HEK293 (cell line): ENCODE measurements around the gene ZCCHC7.

Experiments used
- CTCF ChIA-PET: fragments of 350-600 bp; formaldehyde crosslinking; extraction: SDS; loops from one replicate; lab custom pipeline; 2021; ENCODE audit warnings: antibody characterized with exemption; lab: Yijun Ruan, JAX
- POLR2A ChIA-PET: fragments of 300-600 bp; formaldehyde crosslinking; extraction: SDS; loops from one replicate; lab custom pipeline; 2020; ENCODE audit warnings: antibody characterized with exemption, inconsistent platforms; lab: Yijun Ruan, JAX
- H3K27ac ChIP-seq: fragments of 200-500 bp; sonication (Bioruptor generic); 2 replicates; pipeline ENCODE4 v1.5.1; 2014; ENCODE audit warnings: low read depth, low read length, control low read depth, inconsistent platforms; ENCODE audit errors: extremely low read depth
- H3K36me3 ChIP-seq, 2 experiments: fragments of 200-500 bp in 1 of 2; sonication (Bioruptor generic) in 1 of 2; 1 replicate in 1 of 2; 2 replicates in 1 of 2; pipeline ENCODE4 v1.5.1; 2014 to 2017; ENCODE audit warnings: inconsistent platforms in 2 of 2, low read length in 2 of 2; ENCODE audit not compliant: control insufficient read depth in 2 of 2, insufficient read depth in 1 of 2
- H3K4me1 ChIP-seq: fragments of 200-500 bp; sonication (Bioruptor generic); 2 replicates; pipeline ENCODE4 v1.5.1; 2014; ENCODE audit warnings: mild to moderate bottlenecking, low read length, inconsistent platforms; ENCODE audit not compliant: control insufficient read depth, insufficient read depth
- H3K4me3 ChIP-seq: 2 replicates; pipeline ENCODE4 v1.5.1; 2011; ENCODE audit warnings: low read depth, mild to moderate bottlenecking, control low read depth, low read length, moderate library complexity
- H3K9me3 ChIP-seq: fragments of 200-500 bp; sonication (Bioruptor generic); 2 replicates; pipeline ENCODE4 v1.5.1; 2014; ENCODE audit warnings: low read depth, low read length, inconsistent platforms; ENCODE audit not compliant: control insufficient read depth, insufficient read depth
- ATF2 ChIP-seq: fragments of 450-650 bp; formaldehyde crosslinking; IDR thresholded peaks from 2 replicates; pipeline ENCODE4 v1.5.1; 2016; ENCODE audit warnings: missing biosample characterization, missing genetic modification characterization, low read depth
- ELK4 ChIP-seq: IDR thresholded peaks from 2 replicates; pipeline ENCODE4 v1.6.1; 2011; ENCODE audit warnings: mild to moderate bottlenecking, low read depth, low read length, borderline replicate concordance
- GLI4 ChIP-seq: fragments of 450-650 bp; formaldehyde crosslinking; IDR thresholded peaks from 2 replicates; pipeline ENCODE4 v1.5.1; 2016; ENCODE audit warnings: missing biosample characterization, missing genetic modification characterization
- GLIS1 ChIP-seq: fragments of 450-650 bp; formaldehyde crosslinking; IDR thresholded peaks from 2 replicates; pipeline ENCODE4 v1.5.1; 2016; ENCODE audit warnings: missing biosample characterization, missing genetic modification characterization
- KLF7 ChIP-seq: fragments of 450-650 bp; formaldehyde crosslinking; IDR thresholded peaks from 2 replicates; pipeline ENCODE4 v1.5.1; 2016; ENCODE audit warnings: missing biosample characterization, missing genetic modification characterization, borderline replicate concordance
- OSR2 ChIP-seq: fragments of 450-650 bp; formaldehyde crosslinking; IDR thresholded peaks from 2 replicates; pipeline ENCODE4 v1.5.1; 2016; ENCODE audit warnings: missing biosample characterization, missing genetic modification characterization
- PATZ1 ChIP-seq: fragments of 450-650 bp; formaldehyde crosslinking; IDR thresholded peaks from 2 replicates; pipeline ENCODE4 v1.5.1; 2016; ENCODE audit warnings: missing biosample characterization, missing genetic modification characterization
- ZNF121 ChIP-seq: fragments of 450-650 bp; formaldehyde crosslinking; IDR thresholded peaks from 2 replicates; pipeline ENCODE4 v1.5.1; 2016; ENCODE audit warnings: missing biosample characterization, missing genetic modification characterization
- ZNF133 ChIP-seq: fragments of 450-650 bp; formaldehyde crosslinking; IDR thresholded peaks from 2 replicates; pipeline ENCODE4 v1.5.1; 2016; ENCODE audit warnings: missing biosample characterization, missing genetic modification characterization
- ZNF169 ChIP-seq: fragments of 450-650 bp; formaldehyde crosslinking; IDR thresholded peaks from 2 replicates; pipeline ENCODE4 v1.5.1; 2016; ENCODE audit warnings: missing biosample characterization, missing genetic modification characterization
- ZNF174 ChIP-seq: fragments of 450-650 bp; formaldehyde crosslinking; IDR thresholded peaks from 2 replicates; pipeline ENCODE4 v1.5.0; 2017; ENCODE audit warnings: missing biosample characterization, mild to moderate bottlenecking, missing genetic modification characterization
- ZNF473 ChIP-seq: fragments of 450-650 bp; formaldehyde crosslinking; IDR thresholded peaks from 2 replicates; pipeline ENCODE4 v1.5.1; 2017; ENCODE audit warnings: missing biosample characterization, missing genetic modification characterization
- ZNF501 ChIP-seq: fragments of 450-650 bp; formaldehyde crosslinking; IDR thresholded peaks from 2 replicates; pipeline ENCODE4 v1.5.1; 2016; ENCODE audit warnings: missing biosample characterization, missing genetic modification characterization
- ZNF571 ChIP-seq: fragments of 450-650 bp; formaldehyde crosslinking; IDR thresholded peaks from 2 replicates; pipeline ENCODE4 v1.5.0; 2017; ENCODE audit warnings: missing biosample characterization, missing genetic modification characterization
- ZNF585B ChIP-seq: fragments of 450-650 bp; formaldehyde crosslinking; IDR thresholded peaks from 2 replicates; pipeline ENCODE4 v1.5.1; 2016; ENCODE audit warnings: missing biosample characterization, missing genetic modification characterization
- ZNF600 ChIP-seq: fragments of 450-650 bp; formaldehyde crosslinking; IDR thresholded peaks from 2 replicates; pipeline ENCODE4 v1.5.1; 2016; ENCODE audit warnings: missing biosample characterization, missing genetic modification characterization
- ZNF623 ChIP-seq: fragments of 450-650 bp; formaldehyde crosslinking; IDR thresholded peaks from 2 replicates; pipeline ENCODE4 v1.5.1; 2016; ENCODE audit warnings: missing biosample characterization, missing genetic modification characterization
- ZNF701 ChIP-seq: fragments of 450-650 bp; formaldehyde crosslinking; IDR thresholded peaks from 2 replicates; pipeline ENCODE4 v1.5.1; 2016; ENCODE audit warnings: missing biosample characterization, missing genetic modification characterization
- ZNF707 ChIP-seq: fragments of 450-650 bp; formaldehyde crosslinking; IDR thresholded peaks from 2 replicates; pipeline ENCODE4 v1.5.1; 2016; ENCODE audit warnings: missing biosample characterization, missing genetic modification characterization
- ZNF843 ChIP-seq: fragments of 450-650 bp; formaldehyde crosslinking; IDR thresholded peaks from 2 replicates; pipeline ENCODE4 v1.5.1; 2016; ENCODE audit warnings: missing biosample characterization, missing genetic modification characterization
- TF ChIP-seq, protein P1 (sequence below): fragments of 450-650 bp; IDR thresholded peaks from 2 replicates; pipeline ENCODE4 v1.5.1; 2018; ENCODE audit warnings: missing biosample characterization, mild to moderate bottlenecking, missing genetic modification characterization
- TF ChIP-seq, protein P2 (sequence below): fragments of 450-650 bp; formaldehyde crosslinking; IDR thresholded peaks from 2 replicates; pipeline ENCODE4 v1.5.1; 2016; ENCODE audit warnings: missing biosample characterization, missing genetic modification characterization

Gene ZCCHC7

DNA sequence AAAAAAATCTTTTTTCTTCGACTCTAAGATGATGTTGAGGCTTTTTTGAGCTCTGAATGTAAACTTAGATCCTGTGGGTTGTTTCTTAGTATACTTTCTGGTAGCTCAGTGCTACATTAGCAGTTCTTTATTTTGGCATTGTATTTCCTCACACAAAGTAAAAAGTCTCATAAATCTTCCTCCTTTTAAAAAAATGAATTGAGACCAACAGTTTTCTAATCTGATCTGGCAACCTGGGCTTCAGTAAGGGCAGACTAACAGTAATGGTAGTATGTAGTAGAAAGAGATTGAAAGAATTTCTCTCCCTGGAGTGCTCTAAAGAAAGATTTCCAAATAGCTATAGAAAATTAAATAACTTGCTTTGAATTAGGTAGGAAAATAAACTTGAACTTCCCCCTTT is 31.4 kb downstream of the ZCCHC7 start (continued):
- TF ChIP-seq ZNF585B (no peak), ZNF623 (tag by site-specific recombination) (no peak)

GRCh38 chr9:37152365-37152764 is 32.0 kb downstream of the ZCCHC7 start:
- Histone ChIP-seq H3K4me3 (no peak overlapping the region), H3K27ac (no peak overlapping the region), H3K9me3 (no peaks in the 10 kb centered on the region), H3K36me3 (peaks cover 0 to 6% of the 10 kb centered on the region in 2 experiments), H3K4me1 (no peaks in the 10 kb centered on the region; the same call in 1 of the 2 replicates)
- TF ChIP-seq, protein P1, sequence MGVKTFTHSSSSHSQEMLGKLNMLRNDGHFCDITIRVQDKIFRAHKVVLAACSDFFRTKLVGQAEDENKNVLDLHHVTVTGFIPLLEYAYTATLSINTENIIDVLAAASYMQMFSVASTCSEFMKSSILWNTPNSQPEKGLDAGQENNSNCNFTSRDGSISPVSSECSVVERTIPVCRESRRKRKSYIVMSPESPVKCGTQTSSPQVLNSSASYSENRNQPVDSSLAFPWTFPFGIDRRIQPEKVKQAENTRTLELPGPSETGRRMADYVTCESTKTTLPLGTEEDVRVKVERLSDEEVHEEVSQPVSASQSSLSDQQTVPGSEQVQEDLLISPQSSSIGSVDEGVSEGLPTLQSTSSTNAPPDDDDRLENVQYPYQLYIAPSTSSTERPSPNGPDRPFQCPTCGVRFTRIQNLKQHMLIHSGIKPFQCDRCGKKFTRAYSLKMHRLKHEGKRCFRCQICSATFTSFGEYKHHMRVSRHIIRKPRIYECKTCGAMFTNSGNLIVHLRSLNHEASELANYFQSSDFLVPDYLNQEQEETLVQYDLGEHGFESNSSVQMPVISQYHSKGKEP (tag by site-specific recombination) = no peak
- no peak for TF ChIP-seq ZNF501 (tag by site-specific recombination)
- TF ChIP-seq ZNF843 (tag by site-specific recombination) = no peak
- no peak for TF ChIP-seq ATF2 (tag by site-specific recombination)
- no peak for TF ChIP-seq ZNF169 (tag by site-specific recombination)
- TF ChIP-seq OSR2 = no peak
- TF ChIP-seq ELK4 = no peak
- TF ChIP-seq KLF7 (tag by site-specific recombination) = no peak
- TF ChIP-seq ZNF571 (tag by site-specific recombination) = no peak
- TF ChIP-seq ZNF133 (tag by site-specific recombination) = no peak
- TF ChIP-seq ZNF174 (tag by site-specific recombination) = no peak
- TF ChIP-seq ZNF121 (tag by site-specific recombination) = no peak
- CTCF ChIA-PET = no interaction called here
- POLR2A ChIA-PET = no interaction called here

GRCh38 chr9:37155601-37156000 is 35.2 kb downstream of the ZCCHC7 start:
- Histone ChIP-seq H3K4me1 (no peaks in the 10 kb centered on the region; the same call in 1 of the 2 replicates), H3K36me3 (peaks cover 0 to 13% of the 10 kb centered on the region in 2 experiments; a peak in 2 of 3 replicates), H3K27ac (no peak overlapping the region), H3K9me3 (no peaks in the 10 kb centered on the region), H3K4me3 (no peak overlapping the region)
- POLR2A ChIA-PET = no interaction called here
- TF ChIP-seq ZNF473 (tag by site-specific recombination) = no peak
- TF ChIP-seq ZNF701 (tag by site-specific recombination) = no peak
- TF ChIP-seq ZNF707 (tag by site-specific recombination) = no peak
- TF ChIP-seq PATZ1 (tag by site-specific recombination) = no peak
- TF ChIP-seq, protein P2, sequence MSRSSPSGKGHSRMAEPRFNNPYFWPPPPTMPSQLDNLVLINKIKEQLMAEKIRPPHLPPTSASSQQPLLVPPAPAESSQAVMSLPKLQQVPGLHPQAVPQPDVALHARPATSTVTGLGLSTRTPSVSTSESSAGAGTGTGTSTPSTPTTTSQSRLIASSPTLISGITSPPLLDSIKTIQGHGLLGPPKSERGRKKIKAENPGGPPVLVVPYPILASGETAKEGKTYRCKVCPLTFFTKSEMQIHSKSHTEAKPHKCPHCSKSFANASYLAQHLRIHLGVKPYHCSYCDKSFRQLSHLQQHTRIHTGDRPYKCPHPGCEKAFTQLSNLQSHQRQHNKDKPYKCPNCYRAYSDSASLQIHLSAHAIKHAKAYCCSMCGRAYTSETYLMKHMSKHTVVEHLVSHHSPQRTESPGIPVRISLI = no peak
- TF ChIP-seq ZNF600 (tag by site-specific recombination) = no peak
- TF ChIP-seq GLI4 (tag by site-specific recombination) = no peak
- TF ChIP-seq GLIS1 (tag by site-specific recombination) = no peak
- CTCF ChIA-PET = no interaction called here
